Occipital lobe (tissue), 2 donors: ENCODE measurements around the gene LINC00305. TPM values are rescaled to one million over a fixed set of nuclear protein-coding genes. Genes with fewer than 3 reads are reported as not detected.

Experiments
- DNase-seq: peaks from one replicate; lab custom pipeline; 2025; lab: John Stamatoyannopoulos, UW
- total RNA-seq: library from RNA; depleted of rRNA; stranded (reverse); fragments of >200 nt; gene quantifications from one replicate; pipeline ENCODE4 v1.2.3, GENCODE V29; 2014

Gene LINC00305
- total RNA-seq, 1 donor from 2014 or later = not detected

DNA sequence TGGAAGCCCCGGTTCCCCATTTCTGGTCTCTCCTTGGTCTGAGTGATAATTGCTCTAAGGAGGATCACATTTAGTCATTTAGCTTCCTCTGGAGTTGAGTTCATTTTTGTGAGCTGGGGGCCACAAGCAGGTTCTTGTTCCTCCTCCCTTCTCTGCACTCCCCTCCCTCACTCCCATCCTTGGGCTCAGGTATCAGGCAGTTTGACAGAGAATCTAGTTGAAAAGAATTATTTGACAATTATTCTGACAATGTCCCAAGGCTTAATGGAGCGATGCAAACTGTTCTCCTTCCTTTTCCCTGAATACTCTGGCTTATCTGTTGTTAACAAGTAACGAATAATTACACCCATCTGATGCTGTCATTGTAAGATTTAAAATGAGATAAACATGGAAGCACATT is 117.5 kb downstream of the LINC00305 start:
- no peak for DNase-seq

Other genes with a start within 250 kb of the LINC00305 start
- not detected for gene SERPINB10, start 241.1 kb downstream of the LINC00305 start, total RNA-seq
- 0.16 TPM for gene HMSD, start 199.8 kb downstream of the LINC00305 start, total RNA-seq
- gene SERPINB8, start 179.0 kb downstream of the LINC00305 start, total RNA-seq = 1.1 TPM